ENCODE data around the gene MED23.

Gene MED23

DNA sequence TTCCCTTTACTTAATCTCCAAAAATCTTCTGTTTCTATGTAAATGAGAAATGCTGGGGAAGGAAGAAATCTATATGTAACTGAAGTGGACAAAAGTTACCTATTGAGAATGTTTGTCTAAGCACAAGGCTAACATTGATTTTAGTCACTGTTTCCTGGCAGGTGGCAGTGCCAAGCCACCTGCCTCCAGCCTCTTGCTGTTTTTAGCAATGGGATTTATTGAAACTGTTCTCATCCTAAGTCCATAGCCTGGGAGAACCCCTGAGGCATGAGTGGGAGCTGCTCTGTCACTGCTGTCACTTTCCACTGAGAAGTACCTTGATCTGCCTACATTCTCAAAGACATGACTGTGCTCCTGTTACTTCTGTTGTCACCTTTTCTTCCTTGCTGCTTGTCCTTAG, 23.7 kb upstream of the MED23 start:
- TF ChIP-seq, protein P1, sequence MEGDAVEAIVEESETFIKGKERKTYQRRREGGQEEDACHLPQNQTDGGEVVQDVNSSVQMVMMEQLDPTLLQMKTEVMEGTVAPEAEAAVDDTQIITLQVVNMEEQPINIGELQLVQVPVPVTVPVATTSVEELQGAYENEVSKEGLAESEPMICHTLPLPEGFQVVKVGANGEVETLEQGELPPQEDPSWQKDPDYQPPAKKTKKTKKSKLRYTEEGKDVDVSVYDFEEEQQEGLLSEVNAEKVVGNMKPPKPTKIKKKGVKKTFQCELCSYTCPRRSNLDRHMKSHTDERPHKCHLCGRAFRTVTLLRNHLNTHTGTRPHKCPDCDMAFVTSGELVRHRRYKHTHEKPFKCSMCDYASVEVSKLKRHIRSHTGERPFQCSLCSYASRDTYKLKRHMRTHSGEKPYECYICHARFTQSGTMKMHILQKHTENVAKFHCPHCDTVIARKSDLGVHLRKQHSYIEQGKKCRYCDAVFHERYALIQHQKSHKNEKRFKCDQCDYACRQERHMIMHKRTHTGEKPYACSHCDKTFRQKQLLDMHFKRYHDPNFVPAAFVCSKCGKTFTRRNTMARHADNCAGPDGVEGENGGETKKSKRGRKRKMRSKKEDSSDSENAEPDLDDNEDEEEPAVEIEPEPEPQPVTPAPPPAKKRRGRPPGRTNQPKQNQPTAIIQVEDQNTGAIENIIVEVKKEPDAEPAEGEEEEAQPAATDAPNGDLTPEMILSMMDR (IDR thresholded peaks at IDR 0.05; ENCODE audit: low read depth, low read length, missing control alignments), result no peak
- H3K4me3 ChIP-seq (ENCODE audit: low read depth, low read length), result no peak overlapping the region
- no peak for DNase-seq (ENCODE audit: low read depth)

DNA sequence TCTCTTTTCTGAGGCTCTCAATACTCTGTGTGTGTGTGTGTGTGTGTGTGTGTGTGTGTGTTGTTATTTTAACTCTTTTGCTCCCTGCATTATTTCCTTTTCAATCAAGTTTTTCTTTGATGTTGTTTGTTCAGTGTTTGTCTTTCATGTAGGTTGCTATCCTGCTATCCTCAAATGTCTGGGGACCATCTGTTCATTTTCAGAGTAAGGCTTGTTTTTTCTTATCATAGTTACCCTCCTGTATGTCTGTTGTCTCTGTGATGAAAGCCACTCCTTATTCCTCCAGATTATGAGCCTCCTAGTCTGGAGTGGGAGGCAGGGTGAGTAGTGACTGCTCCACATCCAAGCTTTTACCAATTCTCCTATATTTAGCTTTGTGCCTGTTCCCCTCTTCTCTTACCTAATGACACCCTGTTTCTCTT, 18.2 kb upstream of the MED23 start:
- TF ChIP-seq, protein P1 (IDR thresholded peaks at IDR 0.05; ENCODE audit: low read depth, low read length, missing control alignments), result no peak
- DNase-seq (ENCODE audit: low read depth), result no peak
- H3K4me3 ChIP-seq (ENCODE audit: low read depth, low read length), result no peak overlapping the region

DNA sequence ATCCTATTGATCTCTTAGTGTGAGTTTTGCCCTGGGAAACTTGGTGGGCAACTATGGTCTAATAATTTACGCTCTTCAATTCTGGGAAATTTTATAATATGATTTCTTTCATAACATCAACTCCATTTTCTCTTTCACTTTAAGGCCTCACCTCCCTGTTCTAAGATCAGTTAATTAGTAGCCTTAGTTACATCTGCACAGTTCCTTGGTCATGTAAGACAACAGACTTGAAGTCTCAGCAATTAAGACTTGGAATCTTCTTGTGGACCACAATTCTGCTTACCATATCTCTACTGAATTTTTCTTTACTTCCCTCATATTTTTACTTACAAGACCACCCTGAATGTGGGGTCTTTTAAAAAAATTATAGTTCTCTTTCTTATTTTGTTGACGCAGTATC, 17.8 kb upstream of the MED23 start:
- DNase-seq (ENCODE audit: low read depth), result no peak
- H3K4me3 ChIP-seq (ENCODE audit: low read depth, low read length), result no peak overlapping the region
- TF ChIP-seq, protein P1 (IDR thresholded peaks at IDR 0.05; ENCODE audit: low read depth, low read length, missing control alignments), result no peak

DNA sequence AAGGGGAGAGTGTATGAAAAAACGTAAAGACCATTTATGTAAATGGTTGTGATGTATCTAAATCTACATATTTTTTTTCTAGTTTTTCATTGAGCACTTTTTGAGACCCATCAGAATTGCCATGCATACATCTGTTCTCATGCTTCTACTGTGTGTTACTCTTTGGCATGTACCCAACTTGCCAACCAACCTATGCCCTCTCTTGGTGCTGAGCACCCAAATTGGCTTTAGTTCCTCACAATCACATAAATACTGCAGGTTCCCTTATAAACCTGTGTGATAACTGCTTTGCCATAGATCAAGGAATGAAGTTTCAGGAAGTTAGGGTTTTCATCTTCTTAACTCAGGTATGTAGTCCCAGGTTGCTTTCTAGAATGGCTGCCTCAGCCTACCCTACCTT, 16.9 kb upstream of the MED23 start:
- no peak for DNase-seq (ENCODE audit: low read depth)
- TF ChIP-seq, protein P1 (IDR thresholded peaks at IDR 0.05; ENCODE audit: low read depth, low read length, missing control alignments), result no peak
- H3K4me3 ChIP-seq (ENCODE audit: low read depth, low read length), result no peak overlapping the region

DNA sequence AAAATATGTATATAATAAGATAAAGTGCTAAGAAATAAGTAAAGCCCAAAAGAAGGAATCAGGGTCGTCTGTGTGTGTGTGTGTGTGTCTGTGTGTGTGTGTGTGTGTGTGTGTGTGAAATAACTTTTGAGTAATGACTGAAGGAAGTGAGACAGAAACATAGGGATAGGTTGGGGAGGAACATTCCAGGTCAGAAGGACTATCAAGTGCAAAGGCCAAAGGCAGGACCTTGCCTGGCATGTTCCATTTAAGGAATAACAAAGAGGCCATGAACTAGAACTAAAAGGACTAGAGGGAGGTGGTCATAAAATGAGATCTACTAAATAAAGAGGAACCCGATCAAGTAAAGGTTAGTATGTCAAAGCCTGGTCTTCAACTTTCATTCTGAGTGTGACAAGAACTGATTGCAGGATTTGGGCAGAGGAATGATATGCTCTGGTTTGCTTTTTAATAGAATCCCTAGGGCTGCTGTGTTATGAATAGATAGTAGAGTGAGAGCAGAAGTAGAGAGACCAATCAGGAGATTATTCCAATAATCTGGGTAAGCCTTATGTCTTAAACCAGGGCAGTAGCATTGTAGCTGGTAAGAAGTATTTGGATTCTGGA, 15.9 kb upstream of the MED23 start:
- no peak overlapping the region for H3K4me3 ChIP-seq (ENCODE audit: low read depth, low read length)
- TF ChIP-seq, protein P1 (IDR thresholded peaks at IDR 0.05; ENCODE audit: low read depth, low read length, missing control alignments), result no peak
- no peak for DNase-seq (ENCODE audit: low read depth)

DNA sequence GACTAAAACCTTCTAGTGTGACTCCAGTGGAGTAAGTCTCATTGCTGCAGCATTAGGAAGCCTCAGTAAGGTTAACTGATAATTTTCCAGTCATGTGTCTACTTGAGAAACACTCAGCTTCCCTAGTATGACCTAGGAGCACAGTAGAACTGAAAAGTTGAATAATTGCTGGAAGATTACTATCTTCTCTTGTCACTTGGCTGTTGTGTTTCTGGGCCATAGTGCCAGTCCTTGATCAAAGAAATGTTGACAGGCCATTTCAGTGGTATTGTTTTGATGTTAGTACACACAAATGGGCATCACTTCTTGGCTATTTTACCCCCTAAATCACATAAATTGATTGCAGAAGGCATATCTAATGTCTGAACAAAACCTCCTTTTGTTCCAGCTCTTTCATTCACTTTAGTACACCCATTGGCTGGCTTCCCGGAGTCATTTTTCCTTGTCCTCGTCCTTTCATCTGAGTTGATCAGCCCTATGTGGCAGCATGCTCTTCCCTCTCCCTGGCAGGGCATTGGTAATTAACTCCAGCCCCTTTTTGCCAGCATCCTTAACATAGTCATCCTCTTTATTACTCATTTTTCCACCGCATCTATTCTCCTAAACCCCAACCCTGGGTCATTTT, 15.1 kb upstream of the MED23 start:
- TF ChIP-seq, protein P1 (IDR thresholded peaks at IDR 0.05; ENCODE audit: low read depth, low read length, missing control alignments), result no peak
- H3K4me3 ChIP-seq (ENCODE audit: low read depth, low read length), result no peak overlapping the region
- no peak for DNase-seq (ENCODE audit: low read depth)

DNA sequence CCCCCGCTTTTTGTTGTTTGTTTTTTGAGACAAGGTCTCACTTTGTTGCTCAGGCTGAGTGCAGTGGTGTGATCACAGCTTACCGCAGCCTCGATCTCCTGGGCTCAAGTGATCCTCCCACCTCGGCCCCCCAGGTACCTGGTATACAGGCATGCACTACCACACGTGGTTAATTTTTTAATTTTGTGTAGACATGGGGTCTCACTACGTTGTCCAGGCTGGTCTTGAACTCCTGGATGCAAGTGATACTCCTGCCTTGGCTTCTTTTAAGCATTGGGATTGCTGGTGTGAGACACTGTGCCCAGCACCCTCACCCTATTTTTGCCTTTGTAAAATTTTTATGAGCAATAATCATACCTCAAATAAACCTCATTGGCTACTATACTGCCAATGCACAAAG, 14.5 kb upstream of the MED23 start:
- DNase-seq (ENCODE audit: low read depth), result no peak
- H3K4me3 ChIP-seq (ENCODE audit: low read depth, low read length), result no peak overlapping the region
- TF ChIP-seq, protein P1 (IDR thresholded peaks at IDR 0.05; ENCODE audit: low read depth, low read length, missing control alignments), result no peak
